OCI-LY1 (cell line): Measurements from ENCODE around the gene RAPGEF2.

Experiments used
- EZH2 ChIP-seq: fragments of 200-600 bp; sonication (generic), shearing (Covaris generic); IDR thresholded peaks from 2 replicates; pipeline ENCODE4 v1.8.0; 2017; ENCODE audit warnings: borderline replicate concordance, mixed run types, mild to moderate bottlenecking, antibody characterized with exemption, low read length, moderate library complexity, mixed read lengths
- TF ChIP-seq, protein P1 (sequence below): fragments of 200-600 bp; sonication (generic), shearing (Covaris generic); IDR thresholded peaks from 2 replicates; pipeline ENCODE4 v1.5.1; 2017; ENCODE audit warnings: mild to moderate bottlenecking, antibody characterized with exemption, low read length, moderate library complexity, mixed read lengths

DNA sequence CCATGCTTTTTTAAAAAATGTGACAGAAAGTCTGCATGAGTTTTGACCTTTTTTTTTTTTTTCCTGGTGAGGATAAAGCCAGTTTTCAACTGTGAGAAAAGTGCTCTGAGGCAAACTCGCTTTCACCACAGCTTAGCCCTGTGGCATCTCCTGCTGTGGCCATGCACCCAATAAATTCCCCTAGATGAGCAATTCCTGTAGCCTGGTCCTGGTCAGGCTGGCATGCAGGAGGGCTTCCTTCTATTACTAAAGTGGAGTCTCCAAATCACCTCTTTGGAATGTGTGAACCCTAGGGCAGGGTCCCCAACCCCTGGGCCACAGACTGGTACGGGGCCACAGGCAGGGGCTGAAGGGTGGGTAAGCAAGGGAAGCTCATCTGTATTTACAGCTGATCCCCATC lies 265.4 kb downstream of the RAPGEF2 start:
- TF ChIP-seq, protein P1, sequence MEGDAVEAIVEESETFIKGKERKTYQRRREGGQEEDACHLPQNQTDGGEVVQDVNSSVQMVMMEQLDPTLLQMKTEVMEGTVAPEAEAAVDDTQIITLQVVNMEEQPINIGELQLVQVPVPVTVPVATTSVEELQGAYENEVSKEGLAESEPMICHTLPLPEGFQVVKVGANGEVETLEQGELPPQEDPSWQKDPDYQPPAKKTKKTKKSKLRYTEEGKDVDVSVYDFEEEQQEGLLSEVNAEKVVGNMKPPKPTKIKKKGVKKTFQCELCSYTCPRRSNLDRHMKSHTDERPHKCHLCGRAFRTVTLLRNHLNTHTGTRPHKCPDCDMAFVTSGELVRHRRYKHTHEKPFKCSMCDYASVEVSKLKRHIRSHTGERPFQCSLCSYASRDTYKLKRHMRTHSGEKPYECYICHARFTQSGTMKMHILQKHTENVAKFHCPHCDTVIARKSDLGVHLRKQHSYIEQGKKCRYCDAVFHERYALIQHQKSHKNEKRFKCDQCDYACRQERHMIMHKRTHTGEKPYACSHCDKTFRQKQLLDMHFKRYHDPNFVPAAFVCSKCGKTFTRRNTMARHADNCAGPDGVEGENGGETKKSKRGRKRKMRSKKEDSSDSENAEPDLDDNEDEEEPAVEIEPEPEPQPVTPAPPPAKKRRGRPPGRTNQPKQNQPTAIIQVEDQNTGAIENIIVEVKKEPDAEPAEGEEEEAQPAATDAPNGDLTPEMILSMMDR, result no peak
- TF ChIP-seq EZH2, result no peak
